AG08396 (cell line): ENCODE measurements around the gene NKAPL.

Experiments used
- DNase-seq: peaks from one replicate; pipeline ENCODE4 v3.0.0; 2012; ENCODE audit warnings: low spot score, mixed read lengths

NKAPL gene

GRCh38 chr6:28245206-28245941 lies 13.7 kb upstream of the NKAPL start:
- no peak for DNase-seq

- DNase-seq = no peak
Observed at GRCh38 chr6:28248916-28249315, 10.2 kb upstream of the NKAPL start.

- DNase-seq = no peak
Observed at GRCh38 chr6:28250747-28251146, 8.3 kb upstream of the NKAPL start.

DNA sequence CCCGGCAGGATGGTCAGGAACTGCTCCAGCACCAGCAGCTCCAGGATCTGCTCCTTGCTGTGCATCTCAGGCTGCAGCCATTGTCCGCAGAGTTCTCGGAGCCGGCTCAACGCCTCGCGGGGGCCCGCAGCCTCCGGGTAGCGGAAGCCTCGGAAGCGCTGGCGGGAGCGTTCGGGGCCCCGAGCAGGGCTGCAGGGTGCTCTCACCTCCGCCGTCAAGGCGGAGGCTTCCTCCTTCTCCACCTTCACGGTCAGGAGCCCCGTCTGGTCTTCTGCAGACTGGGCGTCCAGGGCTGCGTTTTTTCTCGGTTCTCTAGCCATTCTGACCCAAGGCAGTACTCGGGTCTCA lies 7.5 kb upstream of the NKAPL start:
- peak; percentile 26 for DNase-seq

DNA sequence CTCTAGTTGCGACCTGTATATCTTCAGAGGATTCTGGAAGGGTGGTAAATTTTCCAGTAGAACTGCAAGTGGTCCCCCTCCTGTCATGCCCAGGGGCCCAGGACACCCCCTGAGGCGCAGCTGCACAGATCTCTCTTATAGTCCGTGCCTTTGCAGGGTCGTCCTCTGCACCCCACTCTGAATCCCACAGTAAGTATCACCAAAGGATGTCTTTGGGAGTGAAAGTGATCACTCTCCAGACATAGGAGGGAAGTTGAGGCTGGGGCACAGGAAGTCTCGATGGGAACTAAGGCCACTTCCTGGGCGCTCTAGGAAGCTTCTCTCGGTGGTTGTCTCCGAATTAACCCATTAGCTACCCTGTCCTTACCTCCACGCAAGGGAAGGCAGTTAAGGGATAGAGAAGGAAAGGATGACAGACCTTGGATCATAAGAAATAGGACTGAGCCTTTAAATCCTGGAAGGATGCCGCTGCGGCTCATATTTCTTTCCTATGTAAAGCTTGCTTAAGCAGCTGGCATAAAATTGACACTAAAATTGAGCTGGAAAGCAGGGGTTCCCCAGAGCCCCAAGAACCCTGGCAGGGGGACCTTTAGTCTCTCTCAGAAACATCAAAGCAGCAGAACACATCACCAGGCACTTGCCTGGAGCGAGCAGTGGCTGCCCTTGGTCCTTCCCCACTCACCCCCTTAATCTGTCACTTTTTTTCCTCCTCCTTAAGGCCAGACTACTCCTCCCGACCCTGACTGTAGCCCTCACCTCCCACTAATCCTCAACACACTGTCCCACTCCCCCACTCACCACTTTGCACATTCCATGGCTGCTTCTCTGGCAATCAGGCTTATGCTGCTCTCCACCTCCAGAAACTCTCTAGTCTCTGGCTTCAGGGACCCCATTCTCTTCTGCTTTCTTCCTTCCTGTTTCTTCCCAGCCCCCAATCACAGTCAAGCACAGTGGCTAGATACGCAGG lies 6.8 kb upstream of the NKAPL start, which contains the start of gene ZKSCAN4:
Gene ZKSCAN4, minus strand, starts transcription at position 261 of the 967 bp plus-strand sequence. CDS start 289 bp downstream, outside the sequence.
- DNase-seq = peak; percentile 87

- no peak for DNase-seq
Observed at GRCh38 chr6:28254121-28254519, 5.0 kb upstream of the NKAPL start.

DNA sequence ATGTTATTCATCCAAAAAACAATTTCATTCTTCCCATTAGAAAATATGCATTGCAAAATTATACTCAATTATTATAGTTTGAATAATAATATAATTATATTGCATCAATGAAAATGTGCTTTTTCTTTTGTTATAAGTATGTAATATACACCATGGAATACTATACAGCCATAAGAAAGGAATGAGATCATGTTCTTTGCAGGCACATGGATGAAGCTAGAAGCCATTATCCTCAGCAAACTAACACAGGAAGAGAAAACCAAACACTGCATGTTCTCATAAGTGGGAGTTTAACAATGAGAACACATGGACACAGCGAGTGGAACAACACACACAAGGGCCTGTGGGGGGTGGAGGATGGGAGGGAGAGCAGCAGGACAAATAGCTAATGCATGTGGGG lies 2.1 kb upstream of the NKAPL start:
- no peak for DNase-seq

- no peak for DNase-seq
Observed at GRCh38 chr6:28263922-28264321, 4.8 kb downstream of the NKAPL start.

DNA sequence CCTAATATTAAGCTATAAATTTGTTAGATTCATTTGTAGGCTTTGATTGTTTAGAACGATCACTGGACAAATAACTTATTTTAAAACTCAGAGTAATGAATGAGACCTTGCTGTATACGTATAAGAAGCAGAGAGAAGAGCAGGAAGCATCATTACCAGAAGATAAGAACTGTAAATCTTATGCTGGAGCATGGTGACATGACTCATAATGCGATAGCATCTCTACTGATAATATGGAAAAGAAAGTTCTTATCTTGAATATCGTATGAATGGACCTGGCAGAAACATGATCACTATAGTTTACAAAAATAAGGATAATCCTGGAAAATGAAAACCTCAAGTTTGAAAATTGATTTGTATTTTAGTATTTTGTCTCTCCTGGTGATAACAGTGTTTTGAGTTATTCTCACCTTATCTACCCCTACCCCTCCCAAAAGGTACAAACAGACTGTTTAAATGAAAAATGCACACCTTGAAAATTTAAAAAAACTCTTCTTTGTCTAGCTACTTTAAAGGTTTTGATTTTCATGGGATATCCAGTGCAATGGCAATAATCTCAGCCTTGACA lies 5.8 kb downstream of the NKAPL start:
- DNase-seq = no peak

- DNase-seq = no peak
Observed at GRCh38 chr6:28266563-28266961, 7.5 kb downstream of the NKAPL start.

GRCh38 chr6:28266962-28267694 lies 8.0 kb downstream of the NKAPL start, which contains the start of gene ZSCAN26:
ZSCAN26 (plus strand) TSS chr6:28267143; CDS start chr6:28271920, 4,777 bp downstream.
- DNase-seq = peak; percentile 79

GRCh38 chr6:28267695-28268059 lies 8.6 kb downstream of the NKAPL start:
- no peak for DNase-seq

GRCh38 chr6:28269492-28269891 lies 10.4 kb downstream of the NKAPL start:
- DNase-seq = peak; percentile 66

GRCh38 chr6:28274888-28275287 lies 15.8 kb downstream of the NKAPL start:
- no peak for DNase-seq

DNA sequence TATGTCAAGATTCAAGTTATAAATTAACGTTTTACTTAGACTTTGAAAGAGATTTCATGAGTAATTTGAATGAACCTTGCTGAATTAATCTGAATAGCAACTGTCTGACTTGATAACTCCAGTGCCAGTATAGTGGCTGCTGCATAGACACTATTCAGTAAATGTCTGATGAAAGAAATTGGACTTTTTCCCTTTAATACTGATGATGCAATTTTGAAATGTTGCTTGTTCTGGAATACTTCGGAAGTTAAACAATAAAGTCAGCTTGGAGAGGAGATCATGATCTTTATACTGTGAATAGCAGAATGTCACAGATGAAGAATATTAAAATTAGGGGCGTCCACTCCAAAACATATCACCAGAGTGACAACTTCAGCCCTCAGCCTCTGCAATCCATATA lies 18.6 kb downstream of the NKAPL start:
- DNase-seq = no peak

- no peak for DNase-seq
Observed at GRCh38 chr6:28280595-28281287, 21.6 kb downstream of the NKAPL start.

GRCh38 chr6:28281288-28282064 lies 22.4 kb downstream of the NKAPL start, which contains the start of gene PGBD1:
PGBD1 (plus strand) TSS chr6:28281572; CDS start chr6:28283814, 2,242 bp downstream.
- peak; percentile 85 for DNase-seq

DNA sequence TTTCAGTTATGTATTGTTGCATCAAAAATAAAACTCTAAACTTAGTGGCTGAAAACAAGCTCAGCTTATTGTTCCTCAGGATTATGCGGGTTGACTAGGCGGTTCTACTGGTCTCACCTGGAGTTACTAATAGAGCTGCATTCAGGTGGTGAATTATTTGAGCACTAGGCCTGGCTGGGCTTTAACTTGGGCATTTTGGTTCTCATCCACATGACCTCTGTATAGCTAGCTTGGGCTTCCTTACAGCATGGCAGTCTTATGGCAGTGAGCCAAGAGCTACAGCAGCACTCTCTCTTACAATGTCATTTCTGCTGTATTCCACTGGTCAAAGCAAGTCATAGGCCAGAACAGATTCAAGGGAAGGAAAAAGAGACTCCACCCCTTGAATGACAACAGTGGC lies 23.8 kb downstream of the NKAPL start:
- no peak for DNase-seq

DNA sequence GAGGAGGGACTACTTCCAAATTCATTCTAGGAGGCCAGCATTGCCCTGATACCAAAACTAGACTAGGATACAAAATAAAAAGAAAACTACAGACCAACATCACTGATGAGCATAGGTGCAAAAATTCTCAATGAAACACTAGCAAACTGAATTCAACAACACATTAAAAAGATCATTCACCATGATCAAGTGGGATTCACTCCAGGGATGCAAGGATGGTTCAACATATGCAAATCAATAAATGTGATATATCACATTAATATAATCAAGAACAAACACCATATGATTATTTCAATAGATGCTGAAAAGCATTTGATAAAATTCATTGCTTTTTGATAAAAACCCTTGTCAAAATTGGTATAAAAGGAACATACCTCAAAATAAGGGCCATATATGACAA lies 32.5 kb downstream of the NKAPL start:
- DNase-seq = no peak

- DNase-seq = no peak
Observed at GRCh38 chr6:28295326-28295725, 36.2 kb downstream of the NKAPL start.
